GM18907 (cell line): ENCODE measurements around the gene CYP27B1.

Experiments used
- ATAC-seq: cut with Tn5 transposase; IDR thresholded peaks from one replicate; pipeline ENCODE4 v1.9.1; 2021; ENCODE audit warnings: mild to moderate bottlenecking, moderate library complexity; ENCODE audit not compliant: unreplicated experiment

The CYP27B1 gene

GRCh38 chr12:57767876-57768275 is 998 bp upstream of the CYP27B1 start:
- ATAC-seq = no peak

- no peak for ATAC-seq
Observed at GRCh38 chr12:57767305-57767698, 424 bp upstream of the CYP27B1 start.

GRCh38 chr12:57765698-57766463 is 997 bp downstream of the CYP27B1 start:
- ATAC-seq = peak; percentile 6

GRCh38 chr12:57765003-57765697 is 1.7 kb downstream of the CYP27B1 start:
- ATAC-seq = peak; percentile 60

GRCh38 chr12:57764662-57765002 is 2.2 kb downstream of the CYP27B1 start:
- ATAC-seq = no peak

- no peak for ATAC-seq
Observed at GRCh38 chr12:57763881-57764661, 2.8 kb downstream of the CYP27B1 start.

GRCh38 chr12:57762463-57762862 is 4.4 kb downstream of the CYP27B1 start:
- ATAC-seq = no peak

- no peak for ATAC-seq
Observed at GRCh38 chr12:57761391-57761998, 5.4 kb downstream of the CYP27B1 start.

GRCh38 chr12:57760347-57760982 is 6.4 kb downstream of the CYP27B1 start:
- ATAC-seq = no peak

- ATAC-seq = no peak
Observed at GRCh38 chr12:57759360-57759980, 7.4 kb downstream of the CYP27B1 start.

GRCh38 chr12:57758552-57759359 is 8.1 kb downstream of the CYP27B1 start:
- ATAC-seq = no peak

- no peak for ATAC-seq
Observed at GRCh38 chr12:57757771-57758170, 9.1 kb downstream of the CYP27B1 start.

- ATAC-seq = no peak
Observed at GRCh38 chr12:57756406-57757341, 10.2 kb downstream of the CYP27B1 start.

- ATAC-seq = no peak
Observed at GRCh38 chr12:57755454-57756372, 11.2 kb downstream of the CYP27B1 start.

- no peak for ATAC-seq
Observed at GRCh38 chr12:57755194-57755453, 11.8 kb downstream of the CYP27B1 start.

GRCh38 chr12:57754411-57755193 is 12.3 kb downstream of the CYP27B1 start, which contains the start of gene MARCHF9:
MARCHF9 (plus strand) TSS chr12:57755103; CDS start chr12:57755529, 426 bp downstream.
- peak; percentile 48 for ATAC-seq
